Stimulated activated CD4-positive, alpha-beta T cell treated with anti-CD3 and anti-CD28 coated beads, Interleukin-15, amount 100 ng/mL, for 48 hours (primary cell): ENCODE measurements around the gene KARS1.
A peak's percentile ranks its signal among the peaks of the same experiment; 100 is the strongest.

Experiments used
- DNase-seq, 2 donors: peaks; one replicate each; pipeline ENCODE4 v3.0.0-alpha.2; 2020; ENCODE audit warnings: low read depth in 2 of 2

KARS1 gene

DNA sequence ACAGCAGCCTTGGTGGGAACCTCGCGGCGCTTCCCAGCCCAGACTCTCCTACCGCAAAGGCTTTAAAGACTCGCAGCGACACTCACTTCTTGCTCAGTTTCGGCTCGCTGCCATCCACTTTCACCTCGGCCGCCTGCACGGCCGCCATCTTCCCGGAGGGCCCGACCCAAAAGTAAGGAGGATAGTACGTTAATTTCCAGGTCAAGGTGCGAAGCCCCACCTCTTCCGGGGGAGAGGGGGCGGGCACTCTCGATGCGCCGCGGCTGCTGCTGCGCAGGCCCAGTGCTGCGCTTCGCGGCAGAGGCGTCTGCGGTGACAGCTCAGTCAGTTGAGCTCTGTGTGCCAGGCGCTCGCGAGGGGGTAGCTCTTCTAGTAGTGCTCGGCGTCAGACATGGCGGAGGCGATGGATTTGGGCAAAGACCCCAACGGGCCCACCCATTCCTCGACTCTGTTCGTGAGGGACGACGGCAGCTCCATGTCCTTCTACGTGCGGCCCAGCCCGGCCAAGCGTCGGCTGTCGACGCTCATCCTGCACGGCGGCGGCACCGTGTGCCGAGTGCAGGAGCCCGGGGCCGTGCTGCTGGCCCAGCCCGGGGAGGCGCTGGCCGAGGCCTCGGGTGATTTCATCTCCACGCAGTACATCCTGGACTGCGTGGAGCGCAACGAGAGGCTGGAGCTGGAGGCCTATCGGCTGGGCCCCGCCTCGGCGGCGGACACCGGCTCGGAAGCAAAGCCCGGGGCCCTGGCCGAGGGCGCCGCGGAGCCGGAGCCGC lies at the start of gene KARS1, which contains the start of gene TERF2IP:
KARS1 (minus strand) TSS at position 174 of the 773 bp plus-strand sequence; CDS start at position 148, 26 bp downstream.
TERF2IP (plus strand) TSS at position 282 of the 773 bp plus-strand sequence; CDS start at position 392, 110 bp downstream.
- DNase-seq = peak; percentile 87 to 91

DNA sequence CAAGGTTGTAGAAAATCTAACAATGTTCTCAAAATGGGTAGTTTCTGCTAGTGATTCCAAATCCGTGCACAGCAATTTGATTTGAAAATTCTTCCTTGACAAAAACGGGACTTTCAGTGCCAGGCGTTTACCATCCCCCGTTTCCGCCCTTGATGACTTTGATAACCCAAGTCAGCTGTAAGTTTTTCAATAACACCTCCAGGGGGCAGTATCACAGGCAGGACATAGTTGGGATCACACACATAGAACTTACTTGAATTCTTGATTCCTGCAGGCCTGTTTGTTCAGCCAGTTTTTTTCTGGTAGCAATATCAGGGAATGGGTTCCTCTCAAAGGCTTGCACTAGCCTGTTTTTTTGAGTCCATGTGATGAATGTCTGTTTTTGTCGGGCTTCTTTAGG lies 48.2 kb upstream of the KARS1 start:
- no peak for DNase-seq

DNA sequence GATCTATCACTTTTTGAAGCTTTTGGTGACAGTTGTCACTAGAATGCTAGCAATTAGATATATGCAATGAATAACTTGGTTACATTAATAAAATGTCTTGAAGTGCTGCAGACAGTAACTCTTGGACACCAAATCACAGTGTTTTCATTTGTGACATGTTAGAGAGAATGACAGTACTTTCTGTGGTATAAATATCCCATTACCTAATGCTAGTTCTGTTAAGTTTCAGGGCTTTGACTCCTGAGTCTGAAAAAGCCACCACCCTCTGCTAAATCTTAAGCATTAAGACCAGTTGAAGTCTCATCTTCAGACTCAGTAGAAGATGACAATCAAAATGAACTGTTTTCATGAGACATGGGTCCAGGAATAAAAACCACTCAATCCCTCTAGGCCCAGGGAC lies 39.9 kb upstream of the KARS1 start:
- no peak for DNase-seq

- no peak for DNase-seq
Measured at GRCh38 chr16:75682308-75682707, 34.8 kb upstream of the KARS1 start.

GRCh38 chr16:75679366-75679765 lies 31.9 kb upstream of the KARS1 start:
- DNase-seq = no peak

- DNase-seq = no peak
Measured at GRCh38 chr16:75676909-75677308, 29.4 kb upstream of the KARS1 start, which contains the start of gene CPHXL2. Gene CPHXL2, minus strand, starts transcription at chr16:75677009. Its CDS starts 10 bp downstream, at chr16:75676999.

- DNase-seq = no peak
Measured at GRCh38 chr16:75667503-75667902, 20.0 kb upstream of the KARS1 start.

DNA sequence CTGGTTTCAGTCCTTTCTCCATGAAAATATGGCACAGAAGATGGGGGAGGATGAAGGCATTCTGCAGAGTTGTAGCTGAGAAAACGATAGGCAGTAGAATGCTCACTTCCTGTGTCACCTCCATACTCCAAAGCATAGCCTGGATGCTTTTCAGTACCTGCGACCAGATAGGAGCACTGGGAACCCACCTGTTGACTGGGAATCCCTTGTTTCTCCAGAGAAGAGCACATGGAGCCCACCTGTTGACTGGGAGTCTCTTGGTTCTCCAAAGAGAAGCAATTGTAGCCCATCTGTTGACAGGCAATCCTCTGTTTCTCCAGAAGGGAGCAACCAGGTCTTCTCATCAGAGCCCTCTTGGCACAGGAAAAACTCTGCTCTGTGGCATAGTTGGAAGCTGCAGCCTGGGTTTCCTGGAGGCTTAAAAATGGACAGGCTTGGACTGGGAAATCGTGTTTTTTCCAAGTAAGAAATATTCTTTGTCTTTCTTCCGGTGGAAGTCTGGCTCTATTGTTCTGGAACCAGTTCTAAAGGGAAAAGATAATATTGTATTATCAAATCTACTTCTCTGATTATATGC lies 13.3 kb upstream of the KARS1 start:
- no peak for DNase-seq

DNA sequence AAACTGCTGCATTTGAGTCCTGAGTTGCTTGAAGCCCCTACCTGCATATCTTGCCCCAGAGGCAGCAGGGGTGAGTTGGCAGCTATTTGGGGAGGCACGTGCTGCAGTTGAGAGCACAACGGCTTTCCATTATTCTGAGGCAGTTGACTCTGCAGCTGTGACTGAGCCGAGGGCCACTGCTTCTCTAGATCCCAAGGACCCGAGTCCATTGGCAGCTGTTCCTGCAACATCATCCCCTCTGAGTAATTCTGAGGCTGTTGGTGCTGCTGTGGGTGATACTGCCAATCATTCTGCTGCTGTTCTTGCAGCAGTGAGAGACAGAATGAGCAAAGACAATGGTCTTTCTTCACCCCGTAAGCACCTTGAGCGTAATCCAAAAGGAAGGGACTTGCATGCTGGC lies 12.9 kb upstream of the KARS1 start:
- no peak for DNase-seq

DNA sequence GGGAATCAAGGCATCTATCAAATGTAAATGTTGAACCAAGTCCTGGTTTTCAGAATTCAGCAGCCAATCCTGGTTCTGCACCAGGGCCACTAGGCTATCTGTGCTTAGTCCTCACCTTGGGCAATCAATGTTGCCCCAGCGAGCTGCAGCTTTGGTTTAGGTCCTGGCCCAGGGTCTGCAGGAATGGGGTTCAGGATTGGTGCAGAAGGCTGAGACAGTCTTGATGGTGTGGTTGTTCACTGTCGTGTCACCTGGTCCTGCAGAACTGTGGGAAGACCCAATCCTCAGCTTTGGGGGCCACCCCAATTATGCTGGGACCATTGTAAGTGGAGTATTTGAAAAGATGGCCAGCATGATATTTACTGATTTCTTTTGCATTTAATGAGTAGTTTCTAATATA lies 10.7 kb upstream of the KARS1 start:
- DNase-seq = no peak

DNA sequence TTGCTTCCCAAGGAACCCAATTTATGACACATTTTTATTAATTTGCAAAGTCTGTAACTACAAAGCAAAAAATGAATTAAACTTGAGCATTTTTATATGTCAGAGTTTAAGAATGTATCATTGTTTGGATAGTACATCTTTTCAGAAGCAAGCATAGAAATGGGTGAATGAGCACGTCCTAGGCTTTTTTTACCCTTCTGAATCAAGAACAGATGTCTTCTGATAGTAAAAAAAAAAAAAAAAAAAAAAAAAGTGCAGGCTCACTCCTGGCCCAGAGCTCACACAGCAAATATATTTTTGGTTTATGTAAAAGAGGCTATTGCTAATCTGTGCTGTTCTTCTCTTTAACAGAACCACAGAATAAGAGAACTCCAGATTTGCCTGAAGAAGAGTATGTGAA lies 6.5 kb upstream of the KARS1 start:
- DNase-seq = no peak

DNA sequence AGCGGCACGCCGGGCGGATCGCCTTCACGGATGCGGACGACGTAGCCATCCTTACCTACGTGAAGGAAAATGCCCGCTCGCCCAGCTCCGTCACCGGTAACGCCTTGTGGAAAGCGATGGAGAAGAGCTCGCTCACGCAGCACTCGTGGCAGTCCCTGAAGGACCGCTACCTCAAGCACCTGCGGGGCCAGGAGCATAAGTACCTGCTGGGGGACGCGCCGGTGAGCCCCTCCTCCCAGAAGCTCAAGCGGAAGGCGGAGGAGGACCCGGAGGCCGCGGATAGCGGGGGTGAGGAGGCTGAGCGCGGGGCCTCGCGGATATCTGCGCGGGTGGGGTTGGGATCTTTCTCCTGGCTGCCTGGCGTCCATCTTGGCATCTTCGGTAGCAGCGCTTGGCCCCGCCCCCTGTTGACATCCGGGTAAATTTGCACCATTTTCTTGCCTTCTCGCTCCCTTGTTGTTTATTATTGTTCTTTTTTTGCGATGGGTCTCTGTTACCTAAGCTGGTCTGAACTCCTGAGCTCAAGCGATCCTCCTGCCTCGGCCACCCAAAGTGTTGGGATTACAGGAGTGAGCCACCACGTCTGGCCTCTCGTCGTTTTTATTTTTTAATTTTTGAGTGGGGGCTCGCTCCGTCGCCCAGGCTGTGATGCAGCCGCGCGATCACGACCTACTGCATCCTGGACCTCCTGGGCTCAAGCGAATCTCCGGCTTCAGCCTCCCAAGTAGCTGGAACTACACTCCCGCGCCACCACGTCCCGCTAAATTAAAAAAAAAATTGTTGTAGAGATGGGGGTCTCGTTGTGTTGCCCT lies 1.0 kb upstream of the KARS1 start:
- peak; percentile 65 to 81 for DNase-seq

DNA sequence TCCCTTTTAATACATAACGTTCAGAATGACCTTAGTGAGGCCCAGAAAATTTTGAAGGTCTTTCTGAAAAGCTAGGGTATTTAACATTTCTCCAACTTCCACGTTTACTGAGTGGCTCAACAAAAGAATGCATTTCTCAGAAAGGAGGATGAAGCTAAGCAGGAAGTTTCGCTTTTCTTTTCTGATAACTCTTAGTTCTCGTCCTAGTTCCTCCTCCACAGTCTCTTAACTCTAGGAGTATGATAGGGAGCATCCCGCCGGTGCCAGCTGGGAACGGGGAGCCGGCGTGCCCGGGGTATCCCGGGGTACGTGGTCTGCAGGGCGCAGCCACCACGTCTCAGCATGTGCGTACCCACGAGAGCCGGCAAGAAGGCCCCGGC lies 363 bp downstream of the KARS1 start:
- DNase-seq = no peak

GRCh38 chr16:75644240-75645012 lies 3.0 kb downstream of the KARS1 start:
- DNase-seq = no peak

- no peak for DNase-seq
Measured at GRCh38 chr16:75640598-75640997, 6.9 kb downstream of the KARS1 start.

GRCh38 chr16:75635036-75635435 lies 12.4 kb downstream of the KARS1 start:
- DNase-seq = no peak

- no peak for DNase-seq
Measured at GRCh38 chr16:75632857-75633256, 14.6 kb downstream of the KARS1 start.

DNA sequence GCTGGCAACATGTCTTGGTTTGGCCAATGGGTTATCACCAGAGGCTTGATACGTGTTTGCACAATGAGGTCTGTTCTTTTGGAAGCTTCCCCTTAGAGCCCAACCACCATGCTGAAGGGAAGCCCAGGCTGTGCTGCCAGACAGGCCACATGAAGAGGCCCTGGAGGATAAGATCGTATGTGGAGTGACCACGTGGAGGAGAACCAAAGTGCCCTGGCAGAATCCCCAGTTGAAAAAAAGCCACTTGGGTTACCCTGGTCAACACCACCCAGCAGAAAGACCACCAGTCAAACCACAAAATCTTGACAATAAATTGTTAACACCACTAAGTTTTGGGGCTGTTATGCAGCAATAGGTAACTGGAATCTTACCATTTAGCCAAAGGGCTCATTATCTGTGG lies 17.4 kb downstream of the KARS1 start:
- DNase-seq = no peak

- DNase-seq = no peak
Measured at GRCh38 chr16:75629132-75629531, 18.3 kb downstream of the KARS1 start.

- DNase-seq = no peak
Measured at GRCh38 chr16:75628351-75628750, 19.1 kb downstream of the KARS1 start.

DNA sequence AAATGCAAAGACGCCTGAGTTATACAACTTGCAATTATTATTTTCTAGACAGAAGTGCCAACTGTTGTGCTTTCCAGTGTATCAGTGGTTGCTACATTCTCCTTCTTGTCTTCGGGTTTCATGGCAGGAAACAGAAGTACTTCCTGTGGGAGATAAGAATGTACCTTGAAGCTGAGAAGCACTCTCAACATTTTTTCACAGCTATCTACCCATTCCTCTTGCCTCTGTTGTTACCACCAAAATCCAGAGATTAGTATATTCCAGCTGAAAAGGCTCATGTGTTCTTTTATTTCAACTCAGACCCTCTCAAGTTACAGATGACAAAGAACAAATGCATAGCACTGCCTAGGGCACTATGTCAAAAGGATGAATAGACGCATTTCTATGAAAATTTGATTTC lies 19.6 kb downstream of the KARS1 start:
- DNase-seq = no peak

- DNase-seq = no peak
Measured at GRCh38 chr16:75626806-75627205, 20.7 kb downstream of the KARS1 start.
